DOHH2 (cell line): ENCODE data around the gene CAMTA1.

Experiments
- CTCF ChIP-seq: fragments of 200-600 bp; sonication (generic); IDR thresholded peaks from one replicate; pipeline ENCODE4 v1.5.1; 2014; ENCODE audit warnings: antibody characterized with exemption, mild to moderate bottlenecking, low read depth, low read length; ENCODE audit not compliant: poor library complexity, severe bottlenecking
- EZH2phosphoT487 ChIP-seq: fragments of 200-600 bp; sonication (generic); IDR thresholded peaks from 2 replicates; pipeline ENCODE4 v1.6.1; 2017; ENCODE audit warnings: borderline replicate concordance, mild to moderate bottlenecking, antibody characterized with exemption, low read length, moderate library complexity, mixed read lengths

GRCh38 chr1:7171168-7171567, 385.9 kb downstream of the CAMTA1 start:
- no peak for TF ChIP-seq CTCF
- no peak for TF ChIP-seq EZH2phosphoT487
